Spleen (tissue), 7 donors: ENCODE data around the gene C4orf50.

Experiments
- POLR2A ChIP-seq, 3 donors: fragments of 450-650 bp; IDR thresholded peaks; one replicate each; pipeline ENCODE4 v1.5.1; 2017; ENCODE audit warnings: antibody characterized with exemption in 3 of 3, mild to moderate bottlenecking in 1 of 3
- POLR2AphosphoS5 ChIP-seq, 3 donors: sonication (generic); formaldehyde crosslinking; IDR thresholded peaks; one replicate each; pipeline ENCODE4 v1.5.1; 2017; ENCODE audit warnings: antibody characterized with exemption in 3 of 3
- TF ChIP-seq, protein P1 (sequence below), 11 experiments: fragments of 200-600 bp in 7 of 11; fragments of 450-650 bp in 4 of 11; sonication (generic) in 4 of 11; IDR thresholded peaks in 8 of 11; conservative IDR thresholded peaks in 3 of 11; 1 replicate in 7 of 11; 2 replicates in 4 of 11; pipeline versions ENCODE4 v1.4.0 to v1.8.0; 2016 to 2021; ENCODE audit warnings: antibody characterized with exemption in 11 of 11, inconsistent platforms in 4 of 11, mild to moderate bottlenecking in 1 of 11
- donor health status: DM: no; HTN: no; CAD: no; lungs with moderate emphysema.
- donor health status: DM: no; HTN: no; CAD: no.
- donor health status: DM: no; HTN: no; CAD: no.

DNA sequence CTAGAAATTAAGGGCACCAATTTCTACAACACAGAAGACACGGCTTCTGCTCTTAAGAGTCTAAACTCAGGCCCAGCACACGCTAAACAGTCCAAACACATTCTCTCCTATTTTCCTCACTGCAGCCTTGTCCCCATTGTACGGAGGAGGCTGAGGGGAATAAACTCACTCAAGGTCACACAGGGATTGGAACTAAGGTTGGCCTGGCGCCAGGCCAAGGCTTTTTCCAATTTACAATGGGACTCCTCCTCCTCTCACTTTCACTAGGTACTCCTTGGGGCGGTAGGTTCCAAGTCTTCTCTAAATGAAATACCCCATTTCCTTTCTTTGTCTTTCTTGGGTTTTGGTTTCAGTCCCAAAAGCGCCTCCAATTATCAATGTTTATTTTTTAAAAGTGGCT, 76.6 kb downstream of the C4orf50 start:
- TF ChIP-seq, protein P1, sequence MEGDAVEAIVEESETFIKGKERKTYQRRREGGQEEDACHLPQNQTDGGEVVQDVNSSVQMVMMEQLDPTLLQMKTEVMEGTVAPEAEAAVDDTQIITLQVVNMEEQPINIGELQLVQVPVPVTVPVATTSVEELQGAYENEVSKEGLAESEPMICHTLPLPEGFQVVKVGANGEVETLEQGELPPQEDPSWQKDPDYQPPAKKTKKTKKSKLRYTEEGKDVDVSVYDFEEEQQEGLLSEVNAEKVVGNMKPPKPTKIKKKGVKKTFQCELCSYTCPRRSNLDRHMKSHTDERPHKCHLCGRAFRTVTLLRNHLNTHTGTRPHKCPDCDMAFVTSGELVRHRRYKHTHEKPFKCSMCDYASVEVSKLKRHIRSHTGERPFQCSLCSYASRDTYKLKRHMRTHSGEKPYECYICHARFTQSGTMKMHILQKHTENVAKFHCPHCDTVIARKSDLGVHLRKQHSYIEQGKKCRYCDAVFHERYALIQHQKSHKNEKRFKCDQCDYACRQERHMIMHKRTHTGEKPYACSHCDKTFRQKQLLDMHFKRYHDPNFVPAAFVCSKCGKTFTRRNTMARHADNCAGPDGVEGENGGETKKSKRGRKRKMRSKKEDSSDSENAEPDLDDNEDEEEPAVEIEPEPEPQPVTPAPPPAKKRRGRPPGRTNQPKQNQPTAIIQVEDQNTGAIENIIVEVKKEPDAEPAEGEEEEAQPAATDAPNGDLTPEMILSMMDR (IDR thresholded peaks at IDR 0.05 in 8 of 11, conservative IDR thresholded peaks at IDR 0.05 in 3 of 11), result no peak
- TF ChIP-seq POLR2AphosphoS5 (IDR thresholded peaks at IDR 0.05) (no peak), POLR2A (IDR thresholded peaks at IDR 0.05) (no peak)
